Measurements from ENCODE around the gene USP17L30. TPM values are rescaled to one million over a fixed set of nuclear protein-coding genes. Genes with fewer than 3 reads are reported as not detected.
"Not testable (repeated sequence)": the region's sequence is repeated elsewhere in the genome, so short reads cannot be mapped to it uniquely, and the experiment has no call there.

The USP17L30 gene
- total RNA-seq, 1 experiment from 2014 or later = not detected

DNA sequence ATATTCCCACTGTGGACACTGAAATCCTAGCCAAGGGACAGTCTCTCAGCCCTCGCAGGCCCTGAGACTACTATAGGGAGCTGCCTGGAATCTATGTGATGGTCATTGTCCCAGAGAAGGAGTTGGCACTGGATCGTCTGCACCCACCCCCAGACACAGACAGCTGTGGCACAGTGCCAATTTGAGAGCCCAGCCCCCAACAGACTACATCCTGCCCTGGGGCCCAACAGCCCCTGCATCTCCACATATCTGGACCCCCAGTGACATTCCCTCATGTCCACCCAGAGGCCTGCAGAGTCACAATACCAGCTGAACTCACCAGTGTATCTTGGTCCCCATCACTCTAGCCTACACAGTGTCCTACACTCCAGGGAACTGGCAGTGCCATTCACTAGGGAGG is 42.8 kb downstream of the USP17L30 start:
- H3K23me2 ChIP-seq (ENCODE audit: insufficient read length, low read depth, low read length, poor library complexity, severe bottlenecking); H3K9ac ChIP-seq (ENCODE audit: extremely low read depth, insufficient read length, low read length); H3K27me3 ChIP-seq (ENCODE audit: insufficient read depth, low read length); H2AK5ac ChIP-seq (ENCODE audit: insufficient read length, low read length); H3K79me1 ChIP-seq (ENCODE audit: insufficient read depth, low read depth, low read length, poor library complexity, severe bottlenecking); H3K79me2 ChIP-seq (ENCODE audit: insufficient read depth, low read length); H3K14ac ChIP-seq (ENCODE audit: insufficient read depth, low read length); H2AFZ ChIP-seq (ENCODE audit: low read length); H3K4ac ChIP-seq (ENCODE audit: low read depth, low read length); H2BK20ac ChIP-seq (ENCODE audit: low read depth, low read length, poor library complexity, severe bottlenecking); H2BK5ac ChIP-seq (ENCODE audit: insufficient read length, low read length); H3K18ac ChIP-seq (ENCODE audit: insufficient read length, low read depth, low read length); H2BK12ac ChIP-seq (ENCODE audit: insufficient read length, low read depth, low read length); H3K23ac ChIP-seq (ENCODE audit: insufficient read length, low read depth, low read length); DNase-seq; H3K27ac ChIP-seq (ENCODE audit: insufficient read length, low read depth, low read length); H4K20me1 ChIP-seq (ENCODE audit: control insufficient read depth, insufficient read depth, insufficient read length); H3K4me1 ChIP-seq (ENCODE audit: insufficient read depth, low read length); H3K4me2 ChIP-seq (ENCODE audit: insufficient read depth, insufficient read length, low read length); H3K36me3 Mint-ChIP-seq (ENCODE audit: insufficient read depth in 1 of 3, low read depth in 3 of 3); H3K4me1 Mint-ChIP-seq; H4K91ac ChIP-seq (ENCODE audit: insufficient read length, low read depth, low read length); H2BK120ac ChIP-seq (ENCODE audit: low read depth, low read length, poor library complexity, severe bottlenecking); H3K9me3 ChIP-seq (ENCODE audit: control insufficient read depth, low read depth, low read length); H3K56ac ChIP-seq (ENCODE audit: insufficient read length, low read depth, low read length); H3K27me3 Mint-ChIP-seq (ENCODE audit: low read depth); H3K4me3 Mint-ChIP-seq; H2BK15ac ChIP-seq (ENCODE audit: low read depth, low read length); H4K8ac ChIP-seq (replicated peaks; ENCODE audit: insufficient read length, low read depth, low read length); H3K27ac Mint-ChIP-seq; H3T11ph ChIP-seq (ENCODE audit: low read length); H4K5ac ChIP-seq (ENCODE audit: insufficient read length, low read depth, low read length): not testable (repeated sequence)
- peaks cover 42 to 55% of the 10 kb centered on the region in 2 experiments for H3K9me3 Mint-ChIP-seq
- WGBS (ENCODE audit: extremely low coverage, insufficient read length, low lambda C conversion rate) = no CpG with 5 or more reads among the region's 2 CpGs

DNA sequence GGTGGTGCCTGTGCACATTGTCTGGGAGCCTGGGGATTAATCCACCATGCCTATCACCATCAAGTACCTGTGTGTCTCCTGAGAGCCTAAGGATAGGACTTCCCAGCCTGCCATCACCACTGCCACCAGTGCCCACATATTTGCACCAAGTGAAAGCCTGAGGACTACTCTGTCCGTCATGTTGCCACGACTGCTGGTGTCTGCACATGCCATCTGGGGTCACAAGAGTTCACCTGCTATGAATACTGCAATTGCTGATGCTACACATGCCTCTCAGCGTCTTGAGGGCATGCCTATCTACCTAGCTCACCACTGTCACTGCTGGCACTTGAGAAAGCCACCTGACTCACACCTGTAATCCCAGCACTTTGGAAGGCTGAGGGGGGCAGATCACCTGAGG is 43.6 kb downstream of the USP17L30 start:
- not testable (repeated sequence) for H3K36me3 Mint-ChIP-seq (ENCODE audit: insufficient read depth in 1 of 3, low read depth in 3 of 3); H3K27me3 Mint-ChIP-seq (ENCODE audit: low read depth); H3T11ph ChIP-seq (ENCODE audit: low read length); H4K91ac ChIP-seq (ENCODE audit: insufficient read length, low read depth, low read length); H3K56ac ChIP-seq (ENCODE audit: insufficient read length, low read depth, low read length); H3K4me1 ChIP-seq (ENCODE audit: insufficient read depth, low read length); H3K4me1 Mint-ChIP-seq; H3K4me2 ChIP-seq (ENCODE audit: insufficient read depth, insufficient read length, low read length); H3K23me2 ChIP-seq (ENCODE audit: insufficient read length, low read depth, low read length, poor library complexity, severe bottlenecking); H3K79me1 ChIP-seq (ENCODE audit: insufficient read depth, low read depth, low read length, poor library complexity, severe bottlenecking); H3K27ac Mint-ChIP-seq; H2BK15ac ChIP-seq (ENCODE audit: low read depth, low read length); H2BK120ac ChIP-seq (ENCODE audit: low read depth, low read length, poor library complexity, severe bottlenecking); H2BK5ac ChIP-seq (ENCODE audit: insufficient read length, low read length); DNase-seq; H3K18ac ChIP-seq (ENCODE audit: insufficient read length, low read depth, low read length); H3K27me3 ChIP-seq (ENCODE audit: insufficient read depth, low read length); H3K9ac ChIP-seq (ENCODE audit: extremely low read depth, insufficient read length, low read length); H4K5ac ChIP-seq (ENCODE audit: insufficient read length, low read depth, low read length); H3K14ac ChIP-seq (ENCODE audit: insufficient read depth, low read length); H3K23ac ChIP-seq (ENCODE audit: insufficient read length, low read depth, low read length); H4K8ac ChIP-seq (replicated peaks; ENCODE audit: insufficient read length, low read depth, low read length); H3K9me3 ChIP-seq (ENCODE audit: control insufficient read depth, low read depth, low read length); H4K20me1 ChIP-seq (ENCODE audit: control insufficient read depth, insufficient read depth, insufficient read length); H3K4ac ChIP-seq (ENCODE audit: low read depth, low read length); H2AK5ac ChIP-seq (ENCODE audit: insufficient read length, low read length); H3K4me3 Mint-ChIP-seq; H2BK12ac ChIP-seq (ENCODE audit: insufficient read length, low read depth, low read length); H2AFZ ChIP-seq (ENCODE audit: low read length); H3K27ac ChIP-seq (ENCODE audit: insufficient read length, low read depth, low read length); H2BK20ac ChIP-seq (ENCODE audit: low read depth, low read length, poor library complexity, severe bottlenecking); H3K79me2 ChIP-seq (ENCODE audit: insufficient read depth, low read length)
- no CpG with 5 or more reads among the region's 3 CpGs for WGBS (ENCODE audit: extremely low coverage, insufficient read length, low lambda C conversion rate)
- peaks cover 39 to 50% of the 10 kb centered on the region in 2 experiments for H3K9me3 Mint-ChIP-seq
